ENCODE data around the gene ZBTB39. TPM values are rescaled to one million over a fixed set of nuclear protein-coding genes. Genes with fewer than 3 reads are reported as not detected.
A peak's percentile ranks its signal among the peaks of the same experiment; 100 is the strongest.

Gene ZBTB39
- polyA plus RNA-seq, 1 donor from 2014 or later: 6.4 TPM

DNA sequence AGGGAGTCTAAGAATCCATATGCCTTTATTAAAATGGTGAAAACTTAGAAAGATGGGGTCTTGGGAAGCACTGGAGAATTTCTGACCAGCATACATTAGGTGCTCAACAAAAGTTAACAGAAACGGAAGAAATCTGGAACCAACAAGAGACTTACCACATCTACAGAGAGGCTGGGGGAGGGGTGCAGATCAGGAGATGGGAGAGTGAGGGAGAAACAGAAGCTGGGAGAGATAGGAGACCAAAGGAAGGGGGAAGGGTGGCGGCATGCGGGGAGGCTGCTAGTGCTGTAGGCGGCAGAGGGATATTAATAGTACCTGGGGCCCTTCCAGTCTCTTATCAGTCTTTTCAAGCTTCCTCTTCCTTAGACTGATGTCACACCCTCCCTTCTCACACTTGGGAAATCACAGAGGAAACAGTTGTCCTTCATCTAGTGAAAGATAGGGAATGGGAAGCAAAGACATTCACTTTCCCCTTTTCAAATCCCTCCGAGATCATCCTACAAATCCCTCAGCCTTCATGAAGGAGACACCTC lies 18.1 kb downstream of the ZBTB39 start:
- no peaks in the 10 kb centered on the region for H4K20me1 ChIP-seq (ENCODE audit: insufficient read depth)
- H3F3A ChIP-seq (ENCODE audit: insufficient read depth, low read length, poor library complexity, severe bottlenecking): no peaks in the 10 kb centered on the region
- H2AFZ ChIP-seq (ENCODE audit: low read depth, low read length): no peak overlapping the region
- no peaks in the 10 kb centered on the region for H3K27me3 ChIP-seq (ENCODE audit: insufficient read depth, low read depth, low read length)
- H3K9ac ChIP-seq (ENCODE audit: low read length): no peak overlapping the region
- H3K27ac ChIP-seq (ENCODE audit: low read length): no peak overlapping the region
- H3K4me2 ChIP-seq (ENCODE audit: low read length): no peak overlapping the region
- H3K4me3 ChIP-seq (ENCODE audit: low read length): no peak overlapping the region
- no peaks in the 10 kb centered on the region for H3K79me2 ChIP-seq (replicated peaks; ENCODE audit: insufficient read depth, low read length)
- no peaks in the 10 kb centered on the region for H3K9me3 ChIP-seq (ENCODE audit: low read length)
- H3K36me3 ChIP-seq (ENCODE audit: insufficient read depth, low read length): no peaks in the 10 kb centered on the region
- TF ChIP-seq SMC3 (conservative IDR thresholded peaks at IDR 0.05; ENCODE audit: poor library complexity) (no peak), TAF1 (IDR thresholded peaks at IDR 0.05; ENCODE audit: low read depth) (no peak), EP300 (conservative IDR thresholded peaks at IDR 0.05; ENCODE audit: poor library complexity, severe bottlenecking) (no peak), EZH2 (IDR thresholded peaks at IDR 0.05; ENCODE audit: borderline replicate concordance, insufficient read depth, low read length, poor library complexity, severe bottlenecking) (no peak), POLR2AphosphoS5 (IDR thresholded peaks at IDR 0.05) (no peak)
- TF ChIP-seq, protein P1, sequence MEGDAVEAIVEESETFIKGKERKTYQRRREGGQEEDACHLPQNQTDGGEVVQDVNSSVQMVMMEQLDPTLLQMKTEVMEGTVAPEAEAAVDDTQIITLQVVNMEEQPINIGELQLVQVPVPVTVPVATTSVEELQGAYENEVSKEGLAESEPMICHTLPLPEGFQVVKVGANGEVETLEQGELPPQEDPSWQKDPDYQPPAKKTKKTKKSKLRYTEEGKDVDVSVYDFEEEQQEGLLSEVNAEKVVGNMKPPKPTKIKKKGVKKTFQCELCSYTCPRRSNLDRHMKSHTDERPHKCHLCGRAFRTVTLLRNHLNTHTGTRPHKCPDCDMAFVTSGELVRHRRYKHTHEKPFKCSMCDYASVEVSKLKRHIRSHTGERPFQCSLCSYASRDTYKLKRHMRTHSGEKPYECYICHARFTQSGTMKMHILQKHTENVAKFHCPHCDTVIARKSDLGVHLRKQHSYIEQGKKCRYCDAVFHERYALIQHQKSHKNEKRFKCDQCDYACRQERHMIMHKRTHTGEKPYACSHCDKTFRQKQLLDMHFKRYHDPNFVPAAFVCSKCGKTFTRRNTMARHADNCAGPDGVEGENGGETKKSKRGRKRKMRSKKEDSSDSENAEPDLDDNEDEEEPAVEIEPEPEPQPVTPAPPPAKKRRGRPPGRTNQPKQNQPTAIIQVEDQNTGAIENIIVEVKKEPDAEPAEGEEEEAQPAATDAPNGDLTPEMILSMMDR (IDR thresholded peaks at IDR 0.05; ENCODE audit: poor library complexity, severe bottlenecking): no peak
- TF ChIP-seq, protein P2, sequence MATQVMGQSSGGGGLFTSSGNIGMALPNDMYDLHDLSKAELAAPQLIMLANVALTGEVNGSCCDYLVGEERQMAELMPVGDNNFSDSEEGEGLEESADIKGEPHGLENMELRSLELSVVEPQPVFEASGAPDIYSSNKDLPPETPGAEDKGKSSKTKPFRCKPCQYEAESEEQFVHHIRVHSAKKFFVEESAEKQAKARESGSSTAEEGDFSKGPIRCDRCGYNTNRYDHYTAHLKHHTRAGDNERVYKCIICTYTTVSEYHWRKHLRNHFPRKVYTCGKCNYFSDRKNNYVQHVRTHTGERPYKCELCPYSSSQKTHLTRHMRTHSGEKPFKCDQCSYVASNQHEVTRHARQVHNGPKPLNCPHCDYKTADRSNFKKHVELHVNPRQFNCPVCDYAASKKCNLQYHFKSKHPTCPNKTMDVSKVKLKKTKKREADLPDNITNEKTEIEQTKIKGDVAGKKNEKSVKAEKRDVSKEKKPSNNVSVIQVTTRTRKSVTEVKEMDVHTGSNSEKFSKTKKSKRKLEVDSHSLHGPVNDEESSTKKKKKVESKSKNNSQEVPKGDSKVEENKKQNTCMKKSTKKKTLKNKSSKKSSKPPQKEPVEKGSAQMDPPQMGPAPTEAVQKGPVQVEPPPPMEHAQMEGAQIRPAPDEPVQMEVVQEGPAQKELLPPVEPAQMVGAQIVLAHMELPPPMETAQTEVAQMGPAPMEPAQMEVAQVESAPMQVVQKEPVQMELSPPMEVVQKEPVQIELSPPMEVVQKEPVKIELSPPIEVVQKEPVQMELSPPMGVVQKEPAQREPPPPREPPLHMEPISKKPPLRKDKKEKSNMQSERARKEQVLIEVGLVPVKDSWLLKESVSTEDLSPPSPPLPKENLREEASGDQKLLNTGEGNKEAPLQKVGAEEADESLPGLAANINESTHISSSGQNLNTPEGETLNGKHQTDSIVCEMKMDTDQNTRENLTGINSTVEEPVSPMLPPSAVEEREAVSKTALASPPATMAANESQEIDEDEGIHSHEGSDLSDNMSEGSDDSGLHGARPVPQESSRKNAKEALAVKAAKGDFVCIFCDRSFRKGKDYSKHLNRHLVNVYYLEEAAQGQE (IDR thresholded peaks at IDR 0.05; ENCODE audit: borderline replicate concordance): no peak
- no peaks in the 10 kb centered on the region for H3K9me2 ChIP-seq (ENCODE audit: insufficient read depth, low read length)

DNA sequence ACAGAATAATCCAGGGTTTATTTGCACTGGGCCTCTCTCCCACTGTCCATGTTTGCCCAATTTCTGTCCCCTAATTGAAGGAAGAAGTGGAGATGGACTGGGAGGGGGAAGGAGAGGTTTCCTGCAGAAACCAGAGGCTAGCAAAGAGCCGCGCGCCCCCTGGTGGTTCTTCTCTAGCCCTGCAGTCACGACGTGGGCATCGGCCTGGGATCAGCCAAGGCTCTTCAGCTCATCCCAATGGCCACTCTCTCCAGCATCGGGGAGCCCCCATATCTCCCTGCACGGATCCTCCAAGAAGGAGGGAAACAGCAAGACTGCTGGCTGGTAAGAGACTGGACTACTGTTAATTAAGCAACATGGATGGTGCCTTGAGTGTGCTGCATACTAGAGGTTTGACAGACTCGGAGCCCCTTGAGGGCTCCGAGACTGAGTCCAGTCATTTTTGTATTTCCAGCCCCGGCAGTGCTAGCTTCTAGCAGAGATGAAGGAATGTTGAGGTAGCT lies 18.7 kb downstream of the ZBTB39 start:
- Histone ChIP-seq H3K27me3 (ENCODE audit: insufficient read depth, low read depth, low read length) (no peaks in the 10 kb centered on the region), H3F3A (ENCODE audit: insufficient read depth, low read length, poor library complexity, severe bottlenecking) (no peaks in the 10 kb centered on the region), H3K27ac (ENCODE audit: low read length) (no peak overlapping the region), H3K4me3 (ENCODE audit: low read length) (no peak overlapping the region), H3K9me3 (ENCODE audit: low read length) (no peaks in the 10 kb centered on the region), H3K79me2 (replicated peaks; ENCODE audit: insufficient read depth, low read length) (no peaks in the 10 kb centered on the region), H3K4me2 (ENCODE audit: low read length) (no peak overlapping the region), H3K9me2 (ENCODE audit: insufficient read depth, low read length) (no peaks in the 10 kb centered on the region), H3K36me3 (ENCODE audit: insufficient read depth, low read length) (no peaks in the 10 kb centered on the region), H2AFZ (ENCODE audit: low read depth, low read length) (no peak overlapping the region), H4K20me1 (ENCODE audit: insufficient read depth) (no peaks in the 10 kb centered on the region), H3K9ac (ENCODE audit: low read length) (no peak overlapping the region)
- no peak for TF ChIP-seq POLR2AphosphoS5 (IDR thresholded peaks at IDR 0.05)
- no peak for TF ChIP-seq EP300 (conservative IDR thresholded peaks at IDR 0.05; ENCODE audit: poor library complexity, severe bottlenecking)
- TF ChIP-seq, protein P1 (IDR thresholded peaks at IDR 0.05; ENCODE audit: poor library complexity, severe bottlenecking): peak; percentile 88
- peak; percentile 92 for TF ChIP-seq SMC3 (conservative IDR thresholded peaks at IDR 0.05; ENCODE audit: poor library complexity)
- TF ChIP-seq EZH2 (IDR thresholded peaks at IDR 0.05; ENCODE audit: borderline replicate concordance, insufficient read depth, low read length, poor library complexity, severe bottlenecking): no peak
- no peak for TF ChIP-seq TAF1 (IDR thresholded peaks at IDR 0.05; ENCODE audit: low read depth)
- TF ChIP-seq RAD21 (conservative IDR thresholded peaks at IDR 0.05): peak; percentile 84
- TF ChIP-seq MXI1 (conservative IDR thresholded peaks at IDR 0.05; ENCODE audit: poor library complexity, severe bottlenecking): no peak
- TF ChIP-seq, protein P2 (IDR thresholded peaks at IDR 0.05; ENCODE audit: borderline replicate concordance): no peak
